ENCODE results near the gene GJB4.
"Not testable (repeated sequence)": the region's sequence is repeated elsewhere in the genome, so short reads cannot be mapped to it uniquely, and the experiment has no call there.

GJB4 gene

DNA sequence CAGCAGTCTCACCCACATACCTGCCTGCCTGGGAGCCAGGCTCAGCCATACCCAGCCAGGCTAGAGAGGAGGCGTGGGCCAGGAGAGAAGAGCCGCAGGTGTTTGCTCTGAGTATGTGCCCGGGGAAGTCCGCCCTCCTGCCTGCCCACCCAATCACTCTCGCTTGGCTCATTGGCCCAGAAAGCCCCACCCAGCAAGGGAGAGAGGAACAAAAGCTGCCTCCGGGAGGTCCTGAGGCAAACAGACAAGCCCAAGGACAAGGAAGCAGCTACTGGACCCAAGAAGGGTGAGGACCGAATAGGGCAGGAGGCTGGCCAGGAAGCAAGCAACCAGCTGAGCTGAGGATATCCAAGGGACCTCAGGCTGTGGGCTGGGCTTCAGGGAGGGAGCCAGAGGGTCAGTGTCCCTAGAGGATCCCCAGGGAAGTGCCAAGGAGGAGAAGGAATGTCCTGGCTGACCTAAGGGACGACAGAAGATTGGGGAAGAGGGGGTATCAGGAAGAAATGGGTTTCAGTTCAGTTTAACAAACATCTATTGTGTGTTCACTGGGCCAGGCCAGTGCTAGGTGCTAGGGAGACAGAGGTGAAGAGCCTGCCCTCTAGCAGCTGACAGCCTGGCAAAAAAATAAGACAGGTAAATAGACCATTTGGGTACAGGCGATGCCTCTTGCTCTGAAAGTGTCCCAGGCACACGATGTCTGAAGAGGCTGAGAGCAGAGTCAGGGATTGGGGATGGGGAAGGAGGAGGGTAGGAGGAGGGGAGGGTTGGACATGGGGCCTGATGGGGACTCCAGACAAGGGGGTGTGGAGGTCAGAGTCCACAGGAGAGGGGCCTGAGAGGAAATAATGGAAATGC lies at the start of gene GJB4:
Gene GJB4 (plus strand): TSS at position 238 of the 855 bp plus-strand sequence. CDS start 1,515 bp downstream, outside the sequence.
- DNase-seq, result no peak

DNA sequence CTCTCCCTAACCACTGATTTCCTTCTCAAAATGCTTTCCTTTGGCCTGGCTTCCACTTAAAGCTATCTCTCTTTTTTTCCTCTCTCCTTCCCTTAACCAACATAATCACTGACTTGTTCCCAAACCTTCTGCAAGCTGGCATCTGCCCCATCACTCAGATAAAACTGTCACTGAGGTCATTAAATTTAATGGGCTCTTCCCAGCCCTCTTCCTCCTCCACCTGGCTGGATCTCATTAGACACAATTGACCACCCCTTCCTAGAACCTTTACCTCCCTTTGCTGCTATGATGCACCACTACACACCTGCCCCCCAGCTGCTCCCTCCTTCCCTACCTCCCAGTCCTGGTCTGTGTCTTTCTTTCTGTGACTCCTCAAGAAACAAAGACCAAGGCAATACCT lies 48.7 kb upstream of the GJB4 start:
- DNase-seq, result no peak

DNA sequence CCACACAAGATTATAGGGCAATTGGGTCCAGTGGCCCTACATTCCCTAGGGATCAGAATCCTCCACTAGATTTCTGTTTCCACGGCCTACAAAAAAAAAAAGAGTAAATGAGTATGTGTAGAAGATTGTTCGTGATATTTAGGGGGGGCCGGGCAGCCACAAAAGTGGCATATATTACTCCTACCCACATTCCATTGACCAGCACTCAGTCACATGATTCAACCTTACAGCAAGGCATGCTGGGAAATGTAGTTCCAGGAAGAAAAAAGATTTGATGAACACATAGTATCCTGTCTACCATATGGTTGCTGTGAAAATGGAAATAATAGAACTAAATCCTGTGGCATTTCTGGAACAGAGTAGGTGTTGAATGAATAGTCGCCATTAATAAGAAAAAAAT lies 48.1 kb upstream of the GJB4 start:
- DNase-seq, result no peak

- DNase-seq, result no peak
Measured at GRCh38 chr1:34712007-34712688, 47.4 kb upstream of the GJB4 start.

GRCh38 chr1:34713443-34713842 lies 46.1 kb upstream of the GJB4 start:
- no peak for DNase-seq

DNA sequence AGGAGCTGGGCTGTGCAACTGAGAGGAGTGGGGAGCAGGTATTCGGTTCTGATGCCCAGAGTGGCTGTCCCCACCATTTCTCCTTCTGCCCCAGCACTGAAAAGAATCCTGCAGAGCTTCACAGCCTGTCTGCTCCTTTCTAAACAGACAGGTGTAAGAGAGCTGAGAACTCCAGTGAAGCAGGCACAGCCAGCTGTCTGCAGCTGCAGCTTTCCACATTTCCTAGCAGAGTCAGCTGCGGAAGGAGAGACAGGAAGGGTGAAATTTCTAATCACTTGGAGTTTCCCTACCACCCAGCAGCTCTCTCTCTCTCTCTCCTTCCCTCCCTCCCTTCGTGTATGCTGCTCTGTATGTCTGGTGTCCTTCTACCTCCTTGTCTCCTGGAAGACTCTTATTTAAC lies 45.2 kb upstream of the GJB4 start:
- DNase-seq, result no peak

DNA sequence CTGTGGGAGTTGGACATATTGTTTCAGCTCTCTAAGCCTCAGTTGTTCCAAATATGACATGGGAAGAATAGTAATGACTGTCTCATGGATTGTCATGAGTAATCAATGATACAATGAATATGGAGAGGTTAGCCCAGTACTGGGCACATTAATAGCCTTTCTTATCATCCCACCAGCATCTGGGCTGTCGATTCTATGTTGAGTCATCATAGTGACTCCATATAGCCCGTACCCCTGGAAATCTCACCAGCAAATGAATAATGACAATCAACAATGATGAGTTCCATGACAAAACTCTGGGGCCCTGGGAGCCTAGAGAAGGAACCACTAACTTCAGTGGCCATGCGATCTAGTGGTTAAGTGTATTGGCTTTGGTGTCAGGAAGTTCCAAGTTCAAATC lies 44.4 kb upstream of the GJB4 start:
- no peak for DNase-seq

GRCh38 chr1:34721241-34721640 lies 38.3 kb upstream of the GJB4 start:
- no peak for DNase-seq

- no peak for DNase-seq
Measured at GRCh38 chr1:34721646-34722355, 37.7 kb upstream of the GJB4 start.

DNA sequence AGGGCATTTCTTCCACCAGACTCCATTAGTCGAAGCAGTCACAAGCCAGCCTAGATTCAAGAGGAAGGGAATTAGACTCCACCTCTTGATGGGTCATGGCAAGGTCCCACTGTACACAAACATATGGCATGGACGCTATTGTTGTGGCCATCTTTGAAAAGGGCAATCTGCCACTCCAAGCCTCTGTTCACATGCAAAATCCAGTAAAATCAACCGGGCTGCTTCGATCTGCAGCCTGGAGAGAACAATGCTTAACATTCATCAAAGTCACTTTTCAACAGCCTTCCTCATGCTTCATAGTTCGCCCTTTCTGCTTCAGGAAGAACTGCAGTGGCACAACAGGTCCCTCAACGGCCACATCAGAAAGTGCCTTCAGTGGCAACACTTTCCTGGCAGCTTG lies 32.7 kb upstream of the GJB4 start:
- no peak for DNase-seq

GRCh38 chr1:34730485-34730884 lies 29.1 kb upstream of the GJB4 start:
- DNase-seq, result no peak

- DNase-seq, result not testable (repeated sequence)
Measured at GRCh38 chr1:34732831-34733230, 26.7 kb upstream of the GJB4 start.

GRCh38 chr1:34736692-34737091 lies 22.8 kb upstream of the GJB4 start:
- no peak for DNase-seq

- DNase-seq, result not testable (repeated sequence)
Measured at GRCh38 chr1:34737236-34737635, 22.3 kb upstream of the GJB4 start.

GRCh38 chr1:34739613-34740012 lies 19.9 kb upstream of the GJB4 start:
- no peak for DNase-seq

GRCh38 chr1:34740161-34740868 lies 19.2 kb upstream of the GJB4 start:
- DNase-seq, result no peak

GRCh38 chr1:34742667-34743270 lies 16.8 kb upstream of the GJB4 start:
- peak; percentile 49 to 56 for DNase-seq

GRCh38 chr1:34743775-34744174 lies 15.8 kb upstream of the GJB4 start:
- no peak for DNase-seq

GRCh38 chr1:34744851-34745250 lies 14.7 kb upstream of the GJB4 start:
- no peak for DNase-seq

GRCh38 chr1:34745666-34746065 lies 13.9 kb upstream of the GJB4 start:
- no peak for DNase-seq

DNA sequence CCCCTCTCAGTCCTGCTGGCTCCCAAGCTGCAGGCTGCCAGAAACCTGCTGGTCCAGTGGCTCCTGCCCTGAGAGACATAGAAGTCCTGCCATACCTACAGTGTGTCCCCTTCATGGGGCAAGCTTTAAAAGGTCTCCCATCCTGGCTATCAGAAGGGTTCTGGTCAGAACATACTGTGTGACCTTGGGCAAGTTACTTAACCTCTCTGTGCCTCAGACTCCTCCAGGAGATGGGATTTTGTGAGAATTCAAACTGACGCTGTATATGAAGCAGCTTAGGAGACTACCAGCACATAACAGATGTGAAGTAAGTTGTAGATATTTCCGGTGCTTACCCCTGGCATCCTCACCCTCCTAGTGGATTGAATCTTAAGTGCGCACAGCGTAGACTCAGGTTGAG lies 13.4 kb upstream of the GJB4 start:
- no peak for DNase-seq

- DNase-seq, result no peak
Measured at GRCh38 chr1:34746785-34747637, 12.5 kb upstream of the GJB4 start.
